GM13977 (cell line): ENCODE data around the gene USP31.

Experiments
- DNase-seq: peaks from one replicate; pipeline ENCODE4 v3.0.0; 2012; ENCODE audit warnings: low spot score
- CTCF ChIP-seq: IDR thresholded peaks from 2 replicates; pipeline ENCODE4 v1.5.1; 2012; ENCODE audit warnings: mild to moderate bottlenecking, control low read depth; ENCODE audit not compliant: insufficient read depth; ENCODE audit errors: extremely low read depth, missing control alignments
- in situ Hi-C: fragments of 300-500 bp; cut with MboI; formaldehyde crosslinking; loops from one replicate; pipeline ENCODE4 v1.12.0; 2022; ENCODE audit warnings: low sequenced_read_pairs, low pct_unique_long_range_greater_than_20kb, mixed read lengths, inconsistent platforms; ENCODE audit not compliant: unreplicated experiment

The USP31 gene

DNA sequence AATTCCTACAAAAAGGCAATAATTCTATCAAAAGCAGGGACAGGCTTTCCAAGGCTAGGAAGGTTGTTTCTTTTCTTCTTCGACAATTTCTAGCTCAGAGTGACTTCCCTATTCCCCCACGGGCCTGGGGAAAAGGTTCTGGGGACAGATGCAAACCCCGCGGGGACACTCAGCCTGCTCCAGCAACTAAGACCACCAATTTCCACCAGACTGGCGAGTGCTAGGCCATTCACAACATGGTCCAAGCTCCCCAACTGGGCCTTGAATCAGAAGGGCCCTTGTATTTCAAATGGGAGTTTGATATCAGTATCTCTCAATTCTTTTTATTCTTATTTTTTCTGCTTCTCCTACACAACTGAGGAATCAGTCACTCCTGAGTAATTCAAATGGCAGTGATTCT lies 86.7 kb downstream of the USP31 start:
- in situ Hi-C loops = no loop called here
- DNase-seq = no peak
- TF ChIP-seq CTCF = no peak

DNA sequence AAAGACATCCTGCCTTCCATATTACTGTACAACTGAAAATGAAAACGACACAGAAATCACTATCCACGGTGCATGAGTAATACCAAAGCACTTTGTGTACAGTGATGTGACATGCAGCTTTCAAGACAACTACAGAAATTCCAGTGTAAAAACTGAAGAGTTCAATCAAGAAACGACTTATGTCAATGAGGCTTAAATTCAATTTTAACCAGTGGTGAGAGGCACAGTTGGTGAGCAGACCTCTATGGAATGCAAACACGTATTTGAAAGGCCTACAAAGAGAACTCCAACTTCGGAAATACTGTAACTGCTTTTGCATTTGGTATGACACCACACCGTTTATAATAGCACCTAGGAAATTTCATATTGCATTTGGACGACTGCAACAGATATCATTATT lies 87.6 kb downstream of the USP31 start:
- DNase-seq = no peak
- in situ Hi-C loops = no loop called here
- no peak for TF ChIP-seq CTCF

DNA sequence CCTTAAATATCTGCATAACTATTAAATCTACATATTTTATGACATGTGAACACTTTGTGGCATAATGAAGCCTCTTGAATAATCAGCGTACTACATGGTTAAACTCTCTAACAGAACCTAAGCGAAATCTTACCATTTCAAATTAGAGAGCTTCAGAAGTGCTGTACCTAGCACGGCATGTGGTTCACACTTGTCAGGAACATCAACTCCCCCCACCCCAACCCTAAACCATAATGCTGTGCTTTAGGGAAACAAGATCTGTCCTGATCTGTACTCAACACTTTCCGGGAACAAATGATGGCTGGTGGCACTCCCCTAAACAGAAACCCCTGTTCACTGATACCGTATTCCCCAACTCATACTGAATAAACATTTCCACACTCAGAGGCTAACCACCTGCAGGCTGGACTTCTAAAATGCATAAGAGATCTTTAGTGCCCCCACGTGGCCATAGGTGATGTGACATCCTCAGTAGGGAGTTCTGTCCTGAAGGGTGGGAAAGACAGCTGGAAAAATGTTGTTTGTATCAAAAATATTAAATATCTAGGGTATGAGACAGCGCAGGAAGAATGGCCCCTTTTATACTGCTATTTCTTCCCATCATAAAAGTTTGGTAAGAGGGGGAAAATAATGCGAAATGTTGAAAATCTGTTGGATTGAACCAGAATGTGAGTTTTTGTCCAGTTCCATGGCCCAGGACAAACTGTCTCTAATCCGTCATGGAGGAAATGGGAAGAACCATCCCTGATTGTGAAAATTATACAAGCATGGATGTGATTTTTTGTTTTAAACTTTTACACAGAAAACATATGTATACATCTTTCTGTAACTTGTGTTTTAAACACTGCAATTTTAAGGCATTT lies 88.6 kb downstream of the USP31 start:
- TF ChIP-seq CTCF = peak; percentile 78
- DNase-seq = peak; percentile 71
- in situ Hi-C loops = no loop called here

GRCh38 chr16:23059433-23059832 lies 89.8 kb downstream of the USP31 start:
- no peak for DNase-seq
- no peak for TF ChIP-seq CTCF
- in situ Hi-C loops = no loop called here

DNA sequence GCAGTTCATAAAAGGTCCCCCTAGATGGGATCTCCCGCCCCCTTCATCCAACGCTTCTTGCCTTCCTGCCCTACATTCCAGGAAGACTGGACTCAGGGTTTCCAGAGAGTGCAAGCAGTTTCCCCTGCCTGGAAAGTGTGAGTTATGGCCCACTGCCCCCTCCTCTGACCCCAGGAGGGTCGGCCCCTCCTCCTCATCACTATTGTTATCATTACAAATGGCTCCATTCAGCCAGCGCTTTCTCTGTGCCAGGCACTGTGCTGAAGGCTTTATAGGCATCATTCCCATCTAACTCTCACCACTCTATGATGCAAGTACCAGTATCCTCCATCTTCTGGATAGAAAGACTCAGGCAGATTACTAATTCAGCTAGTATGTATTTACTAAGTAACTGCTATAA lies 90.7 kb downstream of the USP31 start:
- in situ Hi-C loops = no loop called here

GRCh38 chr16:23057013-23057596 lies 92.1 kb downstream of the USP31 start:
- no peak for TF ChIP-seq CTCF
- in situ Hi-C loops = no loop called here
- no peak for DNase-seq

More for the DNA sequence above, 90.7 kb downstream of the USP31 start:
- TF ChIP-seq CTCF = no peak
- no peak for DNase-seq
